ENCODE data around the gene SLC12A5.

The SLC12A5 gene

GRCh38 chr20:46006964-46007363 lies 22.1 kb upstream of the SLC12A5 start:
- DNase-seq: no peak

GRCh38 chr20:46007671-46008070 lies 21.3 kb upstream of the SLC12A5 start:
- no peak for DNase-seq

GRCh38 chr20:46009816-46010215 lies 19.2 kb upstream of the SLC12A5 start:
- DNase-seq: no peak

GRCh38 chr20:46010491-46011391 lies 18.3 kb upstream of the SLC12A5 start:
- DNase-seq: peak; percentile 59

GRCh38 chr20:46011631-46012482 lies 17.2 kb upstream of the SLC12A5 start:
- peak; percentile 26 for DNase-seq

GRCh38 chr20:46012921-46013320 lies 16.1 kb upstream of the SLC12A5 start:
- DNase-seq: no peak

- no peak for DNase-seq
These were observed 15.6 kb upstream of the SLC12A5 start for GRCh38 chr20:46013322-46013828.

GRCh38 chr20:46013829-46014516 lies 15.0 kb upstream of the SLC12A5 start:
- peak; percentile 73 for DNase-seq

GRCh38 chr20:46014517-46015396 lies 14.3 kb upstream of the SLC12A5 start:
- DNase-seq: no peak

- no peak for DNase-seq
These were observed 11.7 kb upstream of the SLC12A5 start for GRCh38 chr20:46017272-46017671.

- no peak for DNase-seq
These were observed 10.9 kb upstream of the SLC12A5 start for GRCh38 chr20:46018112-46018511.

- DNase-seq: no peak
These were observed 10.4 kb upstream of the SLC12A5 start for GRCh38 chr20:46018611-46019010.

GRCh38 chr20:46020555-46020954 lies 8.5 kb upstream of the SLC12A5 start:
- no peak for DNase-seq

- peak; percentile 43 for DNase-seq
These were observed 7.4 kb upstream of the SLC12A5 start for GRCh38 chr20:46021361-46022359.

GRCh38 chr20:46022411-46023147 lies 6.4 kb upstream of the SLC12A5 start:
- peak; percentile 76 for DNase-seq

- no peak for DNase-seq
These were observed 5.9 kb upstream of the SLC12A5 start for GRCh38 chr20:46023148-46023484.

GRCh38 chr20:46023999-46024398 lies 5.0 kb upstream of the SLC12A5 start:
- DNase-seq: no peak

- DNase-seq: no peak
These were observed 3.6 kb upstream of the SLC12A5 start for GRCh38 chr20:46025376-46025783.

- DNase-seq: peak; percentile 21
These were observed 1.7 kb upstream of the SLC12A5 start for GRCh38 chr20:46027245-46027853.

- DNase-seq: no peak
These were observed 905 bp upstream of the SLC12A5 start for GRCh38 chr20:46028110-46028509.
